Brain microvascular endothelial cell (primary cell): ENCODE measurements around the gene LAMTOR3.

ENCODE experiments used
- DNase-seq: peaks from one replicate; pipeline ENCODE4 v3.0.0-alpha.2; 2020
- H3K27ac ChIP-seq: fragments of 250-450 bp; sonication (Bioruptor Pico); 2 replicates; pipeline ENCODE4 v1.5.1; 2020; ENCODE audit warnings: mild to moderate bottlenecking, moderate library complexity
- H3K27me3 ChIP-seq: fragments of 250-450 bp; sonication (Bioruptor Pico); replicated peaks from 2 replicates; pipeline ENCODE4 v1.5.1; 2020; ENCODE audit warnings: mild to moderate bottlenecking
- H3K36me3 ChIP-seq: fragments of 250-450 bp; sonication (Bioruptor Pico); replicated peaks from 2 replicates; pipeline ENCODE4 v1.5.1; 2020; ENCODE audit warnings: mild to moderate bottlenecking
- H3K4me3 ChIP-seq: 2 replicates; pipeline ENCODE4 v1.5.1; 2011; ENCODE audit warnings: low read depth, mild to moderate bottlenecking, control low read depth, low read length, moderate library complexity
- CTCF ChIP-seq: IDR thresholded peaks from 2 replicates; pipeline ENCODE4 v1.5.1; 2011; ENCODE audit warnings: low read depth, mild to moderate bottlenecking, moderate library complexity, low read length, control low read depth, inconsistent platforms; ENCODE audit errors: missing control alignments
- in situ Hi-C: cut with HindIII; loops from 2 replicates; pipeline ENCODE4 v1.10.0; 2017; ENCODE audit warnings: low sequenced_read_pairs, low pct_ligation_motif_present

LAMTOR3 gene

GRCh38 chr4:99853999-99854398 lies 40.2 kb downstream of the LAMTOR3 start:
- H3K27ac ChIP-seq: no peak overlapping the region
- no peak for TF ChIP-seq CTCF

GRCh38 chr4:99853190-99853589 lies 41.0 kb downstream of the LAMTOR3 start:
- no peaks in the 10 kb centered on the region for H3K36me3 ChIP-seq
- in situ Hi-C loops: no loop called here
- H3K27ac ChIP-seq: no peak overlapping the region
- no peak for DNase-seq
- no peak for TF ChIP-seq CTCF
- no peaks in the 10 kb centered on the region for H3K27me3 ChIP-seq
- H3K4me3 ChIP-seq: no peak overlapping the region

More at GRCh38 chr4:99853999-99854398, 40.2 kb downstream of the LAMTOR3 start:
- in situ Hi-C loops: no loop called here
- H3K27me3 ChIP-seq: no peaks in the 10 kb centered on the region
- no peaks in the 10 kb centered on the region for H3K36me3 ChIP-seq
- no peak for DNase-seq
- no peak overlapping the region for H3K4me3 ChIP-seq

GRCh38 chr4:99852199-99852749 lies 42.0 kb downstream of the LAMTOR3 start:
- no peaks in the 10 kb centered on the region for H3K36me3 ChIP-seq
- H3K27ac ChIP-seq: no peak overlapping the region
- H3K27me3 ChIP-seq: no peaks in the 10 kb centered on the region
- no peak for DNase-seq
- no peak for TF ChIP-seq CTCF
- no peak overlapping the region for H3K4me3 ChIP-seq
- in situ Hi-C loops: no loop called here

- DNase-seq: no peak
- in situ Hi-C loops: no loop called here
- H3K27ac ChIP-seq: no peak overlapping the region
- H3K4me3 ChIP-seq: no peak overlapping the region
- H3K27me3 ChIP-seq: no peaks in the 10 kb centered on the region
- no peak for TF ChIP-seq CTCF
- no peaks in the 10 kb centered on the region for H3K36me3 ChIP-seq
Measured at GRCh38 chr4:99848591-99849001, 45.6 kb downstream of the LAMTOR3 start.

- no peak for TF ChIP-seq CTCF
- no peak for DNase-seq
- H3K4me3 ChIP-seq: no peak overlapping the region
- in situ Hi-C loops: no loop called here
- no peak overlapping the region for H3K27ac ChIP-seq
- no peaks in the 10 kb centered on the region for H3K27me3 ChIP-seq
- H3K36me3 ChIP-seq: no peaks in the 10 kb centered on the region
Measured at GRCh38 chr4:99847362-99847976, 46.8 kb downstream of the LAMTOR3 start.

GRCh38 chr4:99846891-99847290 lies 47.3 kb downstream of the LAMTOR3 start:
- no peak for TF ChIP-seq CTCF
- Histone ChIP-seq H3K36me3 (no peaks in the 10 kb centered on the region), H3K27ac (no peak overlapping the region), H3K4me3 (no peak overlapping the region), H3K27me3 (no peaks in the 10 kb centered on the region)
- in situ Hi-C loops: no loop called here
- DNase-seq: no peak
